Ramos (cell line): Measurements from ENCODE around the gene SPTB.

Experiments used
- in situ Hi-C: fragments of 300-500 bp; cut with MboI; formaldehyde crosslinking; loops from one replicate; pipeline ENCODE4 v1.14.3; 2022; ENCODE audit warnings: low sequenced_read_pairs; ENCODE audit not compliant: unreplicated experiment

SPTB gene

GRCh38 chr14:64736271-64737169 is 143.2 kb downstream of the SPTB start:
- in situ Hi-C loops: no loop called here

- in situ Hi-C loops: no loop called here
These were observed 144.7 kb downstream of the SPTB start for GRCh38 chr14:64734990-64735389.

- in situ Hi-C loops: no loop called here
These were observed 145.8 kb downstream of the SPTB start for GRCh38 chr14:64733899-64734298.

GRCh38 chr14:64733321-64733720 is 146.4 kb downstream of the SPTB start:
- in situ Hi-C loops: no loop called here

- in situ Hi-C loops: no loop called here
These were observed 147.1 kb downstream of the SPTB start for GRCh38 chr14:64732536-64733120.

GRCh38 chr14:64732066-64732465 is 147.6 kb downstream of the SPTB start:
- in situ Hi-C loops: no loop called here

- in situ Hi-C loops: no loop called here
These were observed 148.5 kb downstream of the SPTB start for GRCh38 chr14:64731141-64731581.

GRCh38 chr14:64730681-64731080 is 149.0 kb downstream of the SPTB start:
- in situ Hi-C loops: no loop called here

- in situ Hi-C loops: no loop called here
These were observed 149.7 kb downstream of the SPTB start for GRCh38 chr14:64730061-64730440.

GRCh38 chr14:64729386-64730060 is 150.2 kb downstream of the SPTB start:
- in situ Hi-C loops: no loop called here

- in situ Hi-C loops: no loop called here
These were observed 150.9 kb downstream of the SPTB start for GRCh38 chr14:64728856-64729255.

- in situ Hi-C loops: no loop called here
These were observed 151.6 kb downstream of the SPTB start for GRCh38 chr14:64728106-64728505.

- in situ Hi-C loops: no loop called here
These were observed 152.1 kb downstream of the SPTB start for GRCh38 chr14:64727551-64728071.

GRCh38 chr14:64726585-64726890 is 153.2 kb downstream of the SPTB start:
- in situ Hi-C loops: no loop called here

GRCh38 chr14:64725879-64726584 is 153.7 kb downstream of the SPTB start:
- in situ Hi-C loops: no loop called here

GRCh38 chr14:64725261-64725815 is 154.4 kb downstream of the SPTB start:
- in situ Hi-C loops: no loop called here

- in situ Hi-C loops: no loop called here
These were observed 155.2 kb downstream of the SPTB start for GRCh38 chr14:64724578-64724930.

- in situ Hi-C loops: no loop called here
These were observed 155.8 kb downstream of the SPTB start for GRCh38 chr14:64723691-64724577.

- in situ Hi-C loops: no loop called here
These were observed 156.8 kb downstream of the SPTB start for GRCh38 chr14:64722842-64723447.
